T-helper 22 cell (primary cell): ENCODE results near the gene ZFP3.
A peak's percentile ranks its signal among the peaks of the same experiment; 100 is the strongest.
"Not testable (repeated sequence)": the region's sequence is repeated elsewhere in the genome, so short reads cannot be mapped to it uniquely, and the experiment has no call there.

Experiments used
- DNase-seq: peaks from one replicate; pipeline ENCODE4 v3.0.0-alpha.2; 2020; ENCODE audit warnings: low read depth

Gene ZFP3

GRCh38 chr17:5077781-5078105, 524 bp upstream of the ZFP3 start:
- DNase-seq = no peak

GRCh38 chr17:5080591-5080990, 2.3 kb downstream of the ZFP3 start:
- DNase-seq = no peak

GRCh38 chr17:5092218-5093010, 14.1 kb downstream of the ZFP3 start:
- no peak for DNase-seq

GRCh38 chr17:5096731-5097100, 18.4 kb downstream of the ZFP3 start:
- no peak for DNase-seq

GRCh38 chr17:5097101-5097834, 19.0 kb downstream of the ZFP3 start:
- no peak for DNase-seq

- DNase-seq = no peak
Observed at GRCh38 chr17:5099271-5099670, 21.0 kb downstream of the ZFP3 start.

GRCh38 chr17:5100832-5101231, 22.6 kb downstream of the ZFP3 start:
- no peak for DNase-seq

GRCh38 chr17:5110816-5111215, 32.5 kb downstream of the ZFP3 start:
- DNase-seq = no peak

GRCh38 chr17:5111402-5112204, 33.3 kb downstream of the ZFP3 start, which contains the start of gene ZNF232:
Gene ZNF232 (minus strand): TSS chr17:5111878. CDS start chr17:5111822, 56 bp downstream.
- DNase-seq = peak; percentile 78

- no peak for DNase-seq
Observed at GRCh38 chr17:5115673-5116651, 37.7 kb downstream of the ZFP3 start, which contains the start of gene USP6. Gene USP6 (plus strand): TSS chr17:5116032. CDS start chr17:5130368, 14,336 bp downstream.

- DNase-seq = no peak
Observed at GRCh38 chr17:5118219-5118618, 40.0 kb downstream of the ZFP3 start.

- DNase-seq = no peak
Observed at GRCh38 chr17:5120036-5120435, 41.8 kb downstream of the ZFP3 start.

GRCh38 chr17:5120436-5121185, 42.3 kb downstream of the ZFP3 start:
- not testable (repeated sequence) for DNase-seq

GRCh38 chr17:5121186-5121841, 43.0 kb downstream of the ZFP3 start:
- DNase-seq = no peak

GRCh38 chr17:5122056-5122455, 43.8 kb downstream of the ZFP3 start:
- DNase-seq = not testable (repeated sequence)

- DNase-seq = no peak
Observed at GRCh38 chr17:5122586-5123342, 44.5 kb downstream of the ZFP3 start.

- no peak for DNase-seq
Observed at GRCh38 chr17:5123343-5124124, 45.3 kb downstream of the ZFP3 start.

- not testable (repeated sequence) for DNase-seq
Observed at GRCh38 chr17:5124125-5124760, 46.0 kb downstream of the ZFP3 start.
